Skeletal muscle tissue (tissue), 4 donors: Measurements from ENCODE around the gene HAPLN3. TPM values are rescaled to one million over a fixed set of nuclear protein-coding genes. Genes with fewer than 3 reads are reported as not detected.

Experiments used
- H3K27ac ChIP-seq: one replicate; pipeline ENCODE4 v1.7.0; 2013; ENCODE audit warnings: mild to moderate bottlenecking, low read depth, low read length, inconsistent platforms
- H3K27me3 ChIP-seq, 3 donors: one replicate each; pipeline ENCODE4 v1.7.0; 2013; ENCODE audit warnings: low read length in 3 of 3; ENCODE audit not compliant: control insufficient read depth in 3 of 3, insufficient read depth in 3 of 3
- H3K36me3 ChIP-seq, 3 donors: one replicate each; pipeline ENCODE4 v1.7.0; 2013; ENCODE audit warnings: low read length in 3 of 3; ENCODE audit not compliant: control insufficient read depth in 3 of 3, insufficient read depth in 3 of 3
- H3K4me1 ChIP-seq, 3 donors: one replicate each; pipeline ENCODE4 v1.7.0; 2013; ENCODE audit warnings: low read length in 3 of 3, mild to moderate bottlenecking in 3 of 3; ENCODE audit not compliant: control insufficient read depth in 3 of 3, insufficient read depth in 3 of 3
- H3K4me3 ChIP-seq, 3 donors: one replicate each; pipeline ENCODE4 v1.7.0; 2013; ENCODE audit warnings: low read length in 3 of 3
- H3K9ac ChIP-seq, 3 donors: one replicate each; pipeline ENCODE4 v1.7.0; 2013; ENCODE audit warnings: low read length in 3 of 3, mild to moderate bottlenecking in 3 of 3, moderate library complexity in 2 of 3, low read depth in 1 of 3
- H3K9me3 ChIP-seq, 3 donors: one replicate each; pipeline ENCODE4 v1.7.0; 2013; ENCODE audit warnings: low read length in 3 of 3; ENCODE audit not compliant: control insufficient read depth in 3 of 3
- total RNA-seq: library from RNA; depleted of rRNA; stranded (reverse); fragments of >200 nt; gene quantifications from one replicate; pipeline ENCODE4 v1.2.3, GENCODE V29; 2014
- donor health status: Osteomylitis.

HAPLN3 gene
- total RNA-seq, 1 donor from 2014 or later = 6.3 TPM

GRCh38 chr15:88897456-88898194 is 2.3 kb upstream of the HAPLN3 start:
- Histone ChIP-seq H3K4me1 (peaks cover 30 to 66% (median 62%) of the 10 kb centered on the region in 3 donors), H3K9ac (peak overlapping the region; percentile 55 to 74 (median 74)), H3K4me3 (peak overlapping the region in 2 of 3 donors; percentile 38 to 64), H3K27ac (peak overlapping the region; percentile 64), H3K36me3 (peaks cover 27 to 37% (median 27%) of the 10 kb centered on the region in 3 donors), H3K9me3 (no peaks in the 10 kb centered on the region), H3K27me3 (peaks cover 6 to 14% (median 14%) of the 10 kb centered on the region in 3 donors)

- Histone ChIP-seq H3K9me3 (no peaks in the 10 kb centered on the region), H3K4me1 (peaks cover 30 to 61% (median 61%) of the 10 kb centered on the region in 3 donors), H3K36me3 (peaks cover 22 to 31% (median 23%) of the 10 kb centered on the region in 3 donors), H3K27me3 (peaks cover 6 to 14% (median 14%) of the 10 kb centered on the region in 3 donors), H3K27ac (peak overlapping the region; percentile 64), H3K9ac (peak overlapping the region; percentile 27 to 74 (median 55)), H3K4me3 (peak overlapping the region in 2 of 3 donors; percentile 38 to 49)
Observed at GRCh38 chr15:88897142-88897455, 1.8 kb upstream of the HAPLN3 start.

- no peak overlapping the region for H3K4me3 ChIP-seq
- H3K9ac ChIP-seq = peak overlapping the region in 2 of 3 donors; percentile 55 to 74
- peaks cover 17 to 25% (median 18%) of the 10 kb centered on the region in 3 donors for H3K36me3 ChIP-seq
- H3K27ac ChIP-seq = peak overlapping the region; percentile 64
- no peaks in the 10 kb centered on the region for H3K9me3 ChIP-seq
- peaks cover 6 to 14% (median 14%) of the 10 kb centered on the region in 3 donors for H3K27me3 ChIP-seq
- peaks cover 34 to 63% (median 61%) of the 10 kb centered on the region in 3 donors for H3K4me1 ChIP-seq
Observed at GRCh38 chr15:88896333-88897033, 1.1 kb upstream of the HAPLN3 start.

- peaks cover 6 to 14% (median 14%) of the 10 kb centered on the region in 3 donors for H3K27me3 ChIP-seq
- peaks cover 34 to 49% (median 48%) of the 10 kb centered on the region in 3 donors for H3K4me1 ChIP-seq
- H3K4me3 ChIP-seq = peak overlapping the region; percentile 57 to 64 (median 62)
- H3K9ac ChIP-seq = peak overlapping the region in 1 of 3 donors; percentile 45
- peaks cover 4 to 7% (median 5%) of the 10 kb centered on the region in 3 donors for H3K36me3 ChIP-seq
- no peaks in the 10 kb centered on the region for H3K9me3 ChIP-seq
- no peak overlapping the region for H3K27ac ChIP-seq
Observed at GRCh38 chr15:88894348-88894818, 961 bp downstream of the HAPLN3 start.

GRCh38 chr15:88891540-88892254 is 3.6 kb downstream of the HAPLN3 start:
- Histone ChIP-seq H3K36me3 (peaks cover 0 to 4% (median 2%) of the 10 kb centered on the region in 3 donors), H3K27ac (no peak overlapping the region), H3K27me3 (peaks cover 6 to 14% (median 14%) of the 10 kb centered on the region in 3 donors), H3K4me3 (no peak overlapping the region), H3K4me1 (peaks cover 21 to 31% (median 31%) of the 10 kb centered on the region in 3 donors), H3K9ac (no peak overlapping the region), H3K9me3 (no peaks in the 10 kb centered on the region)

GRCh38 chr15:88890495-88890894 is 4.8 kb downstream of the HAPLN3 start:
- peaks cover 0 to 5% (median 2%) of the 10 kb centered on the region in 3 donors for H3K36me3 ChIP-seq
- H3K4me1 ChIP-seq = peaks cover 15 to 24% (median 22%) of the 10 kb centered on the region in 3 donors
- no peak overlapping the region for H3K27ac ChIP-seq
- no peaks in the 10 kb centered on the region for H3K9me3 ChIP-seq
- H3K9ac ChIP-seq = no peak overlapping the region
- peaks cover 6 to 14% (median 11%) of the 10 kb centered on the region in 3 donors for H3K27me3 ChIP-seq
- no peak overlapping the region for H3K4me3 ChIP-seq

GRCh38 chr15:88888719-88889118 is 6.6 kb downstream of the HAPLN3 start:
- Histone ChIP-seq H3K4me1 (peaks cover 4 to 10% (median 6%) of the 10 kb centered on the region in 3 donors), H3K27ac (no peak overlapping the region), H3K4me3 (no peak overlapping the region), H3K36me3 (peaks cover 0 to 8% (median 2%) of the 10 kb centered on the region in 3 donors), H3K27me3 (no peaks in the 10 kb centered on the region), H3K9ac (no peak overlapping the region), H3K9me3 (no peaks in the 10 kb centered on the region)

- Histone ChIP-seq H3K9ac (no peak overlapping the region), H3K27ac (no peak overlapping the region), H3K36me3 (peaks cover 0 to 8% (median 2%) of the 10 kb centered on the region in 3 donors)
Observed at GRCh38 chr15:88887068-88887580, 8.2 kb downstream of the HAPLN3 start.

GRCh38 chr15:88882785-88883184 is 12.6 kb downstream of the HAPLN3 start:
- Histone ChIP-seq H3K9me3 (no peaks in the 10 kb centered on the region), H3K27me3 (no peaks in the 10 kb centered on the region), H3K9ac (no peak overlapping the region), H3K4me3 (no peak overlapping the region), H3K27ac (no peak overlapping the region), H3K36me3 (peaks cover 0 to 20% (median 0%) of the 10 kb centered on the region in 3 donors), H3K4me1 (no peaks in the 10 kb centered on the region)

More at GRCh38 chr15:88887068-88887580, 8.2 kb downstream of the HAPLN3 start:
- Histone ChIP-seq H3K4me3 (no peak overlapping the region), H3K27me3 (no peaks in the 10 kb centered on the region), H3K9me3 (no peaks in the 10 kb centered on the region), H3K4me1 (peaks cover 4 to 6% (median 5%) of the 10 kb centered on the region in 3 donors)
